ENCODE results near the gene SLC5A12. TPM values are rescaled to one million over a fixed set of nuclear protein-coding genes. Genes with fewer than 3 reads are reported as not detected.
"Not testable (repeated sequence)": the region's sequence is repeated elsewhere in the genome, so short reads cannot be mapped to it uniquely, and the experiment has no call there.

The SLC5A12 gene
- total RNA-seq, 2 donors from 2014 or later = not detected

DNA sequence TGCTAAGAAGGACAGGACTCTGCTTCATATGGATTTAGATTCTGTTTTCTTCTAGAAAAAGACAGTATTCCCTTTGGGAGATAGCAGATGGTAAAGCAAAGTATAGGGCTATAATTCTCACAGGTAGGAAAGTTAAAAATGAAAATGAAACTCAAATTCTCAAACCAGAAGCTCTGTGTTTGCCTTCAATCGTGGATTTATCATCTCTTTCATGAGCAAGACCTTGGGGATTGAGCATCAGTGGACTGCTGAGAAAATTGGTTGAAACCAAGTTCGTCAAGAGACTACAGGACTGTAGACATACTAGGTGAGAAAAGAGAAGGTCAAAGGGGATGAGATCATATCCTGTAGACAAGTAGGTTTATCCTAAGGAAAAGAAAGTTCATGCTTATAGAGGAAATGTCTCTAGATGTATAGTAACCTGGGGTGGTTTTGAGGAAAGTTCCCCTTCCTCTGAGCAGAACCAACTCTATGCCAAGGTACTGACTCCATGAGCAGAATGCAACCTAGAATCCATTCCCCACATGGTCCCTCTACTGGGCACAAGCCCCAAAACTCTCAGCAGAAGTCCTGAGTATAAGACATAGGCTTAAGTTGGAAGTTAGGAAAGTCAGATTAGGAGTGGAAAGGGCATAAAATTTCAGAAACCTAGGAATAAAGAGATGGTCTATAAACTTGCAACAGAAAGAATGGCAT, 46.5 kb downstream of the SLC5A12 start:
- H3K36me3 Mint-ChIP-seq (ENCODE audit: insufficient read depth in 2 of 2) = no peaks in the 10 kb centered on the region
- peaks cover 3 to 4% of the 10 kb centered on the region in 2 donors for H3K9me3 Mint-ChIP-seq
- H3K27me3 Mint-ChIP-seq (ENCODE audit: low read depth) = no peaks in the 10 kb centered on the region
- DNase-seq (no peak), ATAC-seq (replicated peaks in 1 of 2) (no peak)
- no peak overlapping the region for H3K27ac Mint-ChIP-seq
- no peaks in the 10 kb centered on the region for H3K4me1 Mint-ChIP-seq (ENCODE audit: low read depth)
- H3K4me3 Mint-ChIP-seq = no peak overlapping the region

DNA sequence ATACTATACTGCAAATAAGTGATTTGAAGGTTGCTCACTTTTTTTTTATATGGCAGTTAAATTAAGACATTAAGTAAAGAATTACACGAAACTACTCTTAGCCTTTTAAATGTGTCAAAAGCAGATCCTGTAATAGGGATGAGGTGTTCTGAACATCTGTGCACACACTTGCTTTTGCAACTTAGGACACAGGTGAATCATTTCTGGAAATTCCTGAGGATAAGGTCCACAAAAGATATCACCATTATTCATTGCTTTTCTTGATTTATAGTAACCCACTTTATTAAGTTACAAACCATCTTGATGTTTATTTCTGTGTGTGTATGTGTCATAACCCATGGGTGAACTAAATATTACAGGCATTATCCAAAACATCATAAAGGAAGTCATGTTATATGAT, 55.9 kb downstream of the SLC5A12 start:
- H3K27ac Mint-ChIP-seq = no peak overlapping the region
- H3K27me3 Mint-ChIP-seq (ENCODE audit: low read depth) = no peaks in the 10 kb centered on the region
- peaks cover 0 to 2% of the 10 kb centered on the region in 2 donors for H3K9me3 Mint-ChIP-seq
- DNase-seq (no peak), ATAC-seq (replicated peaks in 1 of 2) (no peak)
- H3K36me3 Mint-ChIP-seq (ENCODE audit: insufficient read depth in 2 of 2) = no peaks in the 10 kb centered on the region
- no peaks in the 10 kb centered on the region for H3K4me1 Mint-ChIP-seq (ENCODE audit: low read depth)
- H3K4me3 Mint-ChIP-seq = no peak overlapping the region

DNA sequence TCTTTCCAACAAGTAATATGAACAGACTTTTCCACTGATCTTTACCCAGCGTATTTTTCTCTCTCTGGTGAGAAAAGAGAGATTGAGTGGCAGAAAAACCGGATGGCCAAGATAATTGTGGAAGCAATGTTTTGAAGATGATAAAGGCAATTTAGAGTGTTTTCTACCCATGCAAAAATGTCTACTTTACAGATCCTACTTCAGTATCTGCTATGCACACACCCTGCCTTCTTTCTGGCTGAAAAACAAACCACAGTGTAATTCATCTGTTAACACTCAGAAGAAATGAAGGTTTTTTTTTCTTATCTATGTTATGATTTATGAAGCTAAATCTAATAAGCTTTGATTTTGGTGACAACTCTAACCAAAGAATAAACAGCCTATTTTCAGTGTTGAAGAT, 56.8 kb downstream of the SLC5A12 start:
- Mint-ChIP-seq H3K36me3 (ENCODE audit: insufficient read depth in 2 of 2) (no peaks in the 10 kb centered on the region), H3K27me3 (ENCODE audit: low read depth) (no peaks in the 10 kb centered on the region), H3K27ac (no peak overlapping the region), H3K9me3 (peaks cover 0 to 2% of the 10 kb centered on the region in 2 donors), H3K4me1 (ENCODE audit: low read depth) (no peaks in the 10 kb centered on the region), H3K4me3 (no peak overlapping the region)
- no peak for ATAC-seq (replicated peaks in 1 of 2)
- no peak for DNase-seq

- H3K27ac Mint-ChIP-seq = no peak overlapping the region
- no peaks in the 10 kb centered on the region for H3K27me3 Mint-ChIP-seq (ENCODE audit: low read depth)
- H3K4me3 Mint-ChIP-seq = no peak overlapping the region
- ATAC-seq (replicated peaks in 1 of 2) = no peak
- no peak for DNase-seq
- no peaks in the 10 kb centered on the region for H3K36me3 Mint-ChIP-seq (ENCODE audit: insufficient read depth in 2 of 2)
- H3K4me1 Mint-ChIP-seq (ENCODE audit: low read depth) = no peaks in the 10 kb centered on the region
- H3K9me3 Mint-ChIP-seq = peaks cover 0 to under 1% of the 10 kb centered on the region in 2 donors
Measured at GRCh38 chr11:26662916-26663315, 58.9 kb downstream of the SLC5A12 start.

- Mint-ChIP-seq H3K27me3 (ENCODE audit: low read depth) (no peaks in the 10 kb centered on the region), H3K4me1 (ENCODE audit: low read depth) (no peaks in the 10 kb centered on the region), H3K4me3 (no peak overlapping the region), H3K9me3 (peaks cover 0 to 4% of the 10 kb centered on the region in 2 donors), H3K27ac (no peak overlapping the region), H3K36me3 (ENCODE audit: insufficient read depth in 2 of 2) (no peaks in the 10 kb centered on the region)
- ATAC-seq (replicated peaks in 1 of 2) (no peak), DNase-seq (no peak)
Measured at GRCh38 chr11:26655287-26655686, 66.6 kb downstream of the SLC5A12 start.

DNA sequence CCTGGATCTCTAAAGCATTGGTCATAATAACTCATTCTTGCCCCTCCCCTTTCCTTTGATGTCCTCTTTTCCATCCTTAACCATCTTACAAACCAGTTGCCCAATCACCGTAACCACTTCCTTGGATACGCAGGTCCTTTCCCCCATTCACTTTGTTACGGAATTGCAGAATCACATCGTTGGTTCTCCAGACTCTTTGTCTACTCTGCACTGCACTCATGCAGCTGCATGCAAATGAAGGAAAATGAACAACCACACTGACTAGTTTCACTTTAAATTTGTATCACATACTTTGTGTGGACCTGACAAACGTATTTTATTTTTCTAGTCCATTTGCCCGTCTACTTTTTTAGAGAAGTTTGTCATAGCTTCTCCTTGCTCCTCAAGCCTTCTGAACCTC, 69.9 kb downstream of the SLC5A12 start:
- Mint-ChIP-seq H3K9me3 (no peaks in the 10 kb centered on the region), H3K4me1 (ENCODE audit: low read depth) (no peaks in the 10 kb centered on the region), H3K4me3 (no peak overlapping the region), H3K36me3 (ENCODE audit: insufficient read depth in 2 of 2) (no peaks in the 10 kb centered on the region), H3K27ac (no peak overlapping the region), H3K27me3 (ENCODE audit: low read depth) (no peaks in the 10 kb centered on the region)
- no peak for DNase-seq
- no peak for ATAC-seq (replicated peaks in 1 of 2)

- H3K27ac Mint-ChIP-seq = no peak overlapping the region
- ATAC-seq (replicated peaks in 1 of 2) (peak in 1 of 2 donors; percentile 60), DNase-seq (peak; percentile 19 to 27)
- H3K9me3 Mint-ChIP-seq = no peaks in the 10 kb centered on the region
- no peaks in the 10 kb centered on the region for H3K36me3 Mint-ChIP-seq (ENCODE audit: insufficient read depth in 2 of 2)
- no peaks in the 10 kb centered on the region for H3K4me1 Mint-ChIP-seq (ENCODE audit: low read depth)
- no peaks in the 10 kb centered on the region for H3K27me3 Mint-ChIP-seq (ENCODE audit: low read depth)
- H3K4me3 Mint-ChIP-seq = no peak overlapping the region
Measured at GRCh38 chr11:26649884-26650283, 72.0 kb downstream of the SLC5A12 start.

DNA sequence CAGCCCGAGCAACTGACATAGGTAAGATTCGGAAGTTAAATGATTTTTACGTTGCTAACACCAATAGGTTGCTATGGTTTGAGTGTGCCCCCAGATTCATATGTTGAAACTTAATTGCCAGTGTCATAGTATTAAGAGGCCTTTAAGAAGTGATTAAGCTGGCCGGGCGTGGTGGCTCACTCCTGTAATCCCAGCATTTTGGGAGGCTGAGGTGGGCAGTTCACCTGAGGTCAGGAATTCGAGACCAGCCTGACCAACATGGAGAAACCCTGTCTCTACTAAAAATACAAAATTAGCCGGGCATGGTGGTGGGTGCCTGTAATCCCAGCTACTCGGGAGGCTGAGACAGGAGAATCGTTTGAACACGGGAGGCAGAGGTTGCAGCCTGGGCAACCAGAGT, 78.5 kb downstream of the SLC5A12 start:
- not testable (repeated sequence) for H3K4me1 Mint-ChIP-seq (ENCODE audit: low read depth); DNase-seq; H3K27ac Mint-ChIP-seq; H3K27me3 Mint-ChIP-seq (ENCODE audit: low read depth); ATAC-seq (replicated peaks in 1 of 2); H3K9me3 Mint-ChIP-seq; H3K36me3 Mint-ChIP-seq (ENCODE audit: insufficient read depth in 2 of 2); H3K4me3 Mint-ChIP-seq

GRCh38 chr11:26632691-26633159, 89.1 kb downstream of the SLC5A12 start:
- no peaks in the 10 kb centered on the region for H3K4me1 Mint-ChIP-seq (ENCODE audit: low read depth)
- no peak for DNase-seq
- no peaks in the 10 kb centered on the region for H3K36me3 Mint-ChIP-seq (ENCODE audit: insufficient read depth in 2 of 2)
- H3K4me3 Mint-ChIP-seq = no peak overlapping the region
- no peak overlapping the region for H3K27ac Mint-ChIP-seq
- H3K27me3 Mint-ChIP-seq (ENCODE audit: low read depth) = no peaks in the 10 kb centered on the region
- no peak for ATAC-seq (replicated peaks in 1 of 2)
- H3K9me3 Mint-ChIP-seq = peaks cover 2% of the 10 kb centered on the region in 2 donors

GRCh38 chr11:26626346-26626745, 95.5 kb downstream of the SLC5A12 start:
- H3K9me3 Mint-ChIP-seq = peaks cover 0 to 3% of the 10 kb centered on the region in 2 donors
- no peak for DNase-seq
- no peak for ATAC-seq (replicated peaks in 1 of 2)

DNA sequence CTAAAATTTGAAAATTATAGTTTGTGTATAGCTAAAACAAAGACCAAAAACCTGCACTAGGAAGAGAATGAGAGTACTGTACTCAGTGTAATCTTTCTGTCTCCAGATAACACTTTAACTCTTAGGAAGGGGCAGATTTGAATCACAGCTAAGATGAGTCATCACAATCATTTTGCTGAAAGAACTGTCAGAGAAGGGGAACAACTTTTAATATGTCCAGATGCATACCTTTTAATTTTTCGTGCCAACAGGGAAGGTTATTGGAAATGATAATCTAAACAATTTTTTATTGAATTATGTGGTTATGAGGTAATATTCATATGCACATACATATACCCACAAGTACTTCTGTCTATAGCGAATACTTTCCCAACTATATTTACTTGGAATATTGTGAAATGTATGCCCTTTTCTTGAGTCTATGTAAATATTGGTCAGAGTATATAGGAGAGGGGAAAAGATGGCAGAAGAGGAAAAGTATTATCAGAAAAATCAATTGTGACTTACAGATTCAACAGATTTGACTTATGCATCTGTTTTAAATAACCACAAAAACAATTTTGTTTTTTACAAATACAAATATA, 98.7 kb downstream of the SLC5A12 start:
- H3K27ac Mint-ChIP-seq = no peak overlapping the region
- ATAC-seq (replicated peaks in 1 of 2) = no peak
- no peak overlapping the region for H3K4me3 Mint-ChIP-seq
- H3K27me3 Mint-ChIP-seq (ENCODE audit: low read depth) = no peaks in the 10 kb centered on the region
- H3K4me1 Mint-ChIP-seq (ENCODE audit: low read depth) = no peaks in the 10 kb centered on the region
- DNase-seq = no peak
- no peaks in the 10 kb centered on the region for H3K36me3 Mint-ChIP-seq (ENCODE audit: insufficient read depth in 2 of 2)
- peaks cover 3 to 4% of the 10 kb centered on the region in 2 donors for H3K9me3 Mint-ChIP-seq

More at GRCh38 chr11:26626346-26626745, 95.5 kb downstream of the SLC5A12 start:
- no peaks in the 10 kb centered on the region for H3K4me1 Mint-ChIP-seq (ENCODE audit: low read depth)
- no peak overlapping the region for H3K4me3 Mint-ChIP-seq
- no peaks in the 10 kb centered on the region for H3K36me3 Mint-ChIP-seq (ENCODE audit: insufficient read depth in 2 of 2)
- H3K27ac Mint-ChIP-seq = no peak overlapping the region
- no peaks in the 10 kb centered on the region for H3K27me3 Mint-ChIP-seq (ENCODE audit: low read depth)

DNA sequence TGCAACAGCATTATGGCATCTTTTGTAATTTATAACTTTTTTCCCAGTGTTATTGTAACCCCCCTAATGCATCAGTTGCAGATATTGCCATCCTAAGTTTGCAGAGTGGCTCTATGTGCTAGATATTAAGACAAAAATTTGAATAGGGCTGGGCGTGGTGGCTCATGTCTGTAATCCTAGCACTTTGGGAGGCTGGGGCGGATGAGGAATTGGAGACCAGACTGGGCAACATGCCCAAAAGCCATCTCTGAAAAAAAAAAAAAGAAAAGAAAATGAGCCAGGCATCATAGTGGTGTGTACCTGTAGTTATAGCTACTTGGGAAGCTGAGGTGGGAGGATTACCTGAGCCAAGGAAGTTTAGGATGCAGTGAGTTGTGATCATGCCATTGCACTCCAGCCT, 99.7 kb downstream of the SLC5A12 start:
- Mint-ChIP-seq H3K36me3 (ENCODE audit: insufficient read depth in 2 of 2) (no peaks in the 10 kb centered on the region), H3K4me3 (no peak overlapping the region), H3K27ac (no peak overlapping the region), H3K4me1 (ENCODE audit: low read depth) (no peaks in the 10 kb centered on the region), H3K27me3 (ENCODE audit: low read depth) (no peaks in the 10 kb centered on the region), H3K9me3 (peaks cover 2 to 4% of the 10 kb centered on the region in 2 donors)
- DNase-seq (no peak), ATAC-seq (replicated peaks in 1 of 2) (no peak)

GRCh38 chr11:26621132-26621531, 100.7 kb downstream of the SLC5A12 start:
- Mint-ChIP-seq H3K27ac (no peak overlapping the region), H3K4me1 (ENCODE audit: low read depth) (no peaks in the 10 kb centered on the region), H3K4me3 (no peak overlapping the region), H3K9me3 (peaks cover 3 to 4% of the 10 kb centered on the region in 2 donors), H3K36me3 (ENCODE audit: insufficient read depth in 2 of 2) (no peaks in the 10 kb centered on the region), H3K27me3 (ENCODE audit: low read depth) (no peaks in the 10 kb centered on the region)
- no peak for ATAC-seq (replicated peaks in 1 of 2)
- DNase-seq = no peak
